Panc1 (cell line): ENCODE measurements around the gene AMOTL1.

Source experiments
- CTCF ChIP-seq: fragments of 450-650 bp; IDR thresholded peaks from 2 replicates; pipeline ENCODE4 v1.5.1; 2017; ENCODE audit warnings: mild to moderate bottlenecking
- POLR2AphosphoS5 ChIP-seq: IDR thresholded peaks from 2 replicates; pipeline ENCODE4 v1.6.1; 2012; ENCODE audit warnings: mild to moderate bottlenecking, low read depth, low read length, moderate library complexity
- SIN3A ChIP-seq: IDR thresholded peaks from 2 replicates; pipeline ENCODE4 v1.6.1; 2012; ENCODE audit warnings: low read depth, mild to moderate bottlenecking, low read length, moderate library complexity, borderline replicate concordance; ENCODE audit not compliant: insufficient read depth

- no peak for TF ChIP-seq POLR2AphosphoS5
- TF ChIP-seq CTCF = no peak
- TF ChIP-seq SIN3A = no peak
These were observed 22.6 kb downstream of the AMOTL1 start for GRCh38 chr11:94790661-94791180.
